ENCODE measurements around the gene LTBP4.

Gene LTBP4

DNA sequence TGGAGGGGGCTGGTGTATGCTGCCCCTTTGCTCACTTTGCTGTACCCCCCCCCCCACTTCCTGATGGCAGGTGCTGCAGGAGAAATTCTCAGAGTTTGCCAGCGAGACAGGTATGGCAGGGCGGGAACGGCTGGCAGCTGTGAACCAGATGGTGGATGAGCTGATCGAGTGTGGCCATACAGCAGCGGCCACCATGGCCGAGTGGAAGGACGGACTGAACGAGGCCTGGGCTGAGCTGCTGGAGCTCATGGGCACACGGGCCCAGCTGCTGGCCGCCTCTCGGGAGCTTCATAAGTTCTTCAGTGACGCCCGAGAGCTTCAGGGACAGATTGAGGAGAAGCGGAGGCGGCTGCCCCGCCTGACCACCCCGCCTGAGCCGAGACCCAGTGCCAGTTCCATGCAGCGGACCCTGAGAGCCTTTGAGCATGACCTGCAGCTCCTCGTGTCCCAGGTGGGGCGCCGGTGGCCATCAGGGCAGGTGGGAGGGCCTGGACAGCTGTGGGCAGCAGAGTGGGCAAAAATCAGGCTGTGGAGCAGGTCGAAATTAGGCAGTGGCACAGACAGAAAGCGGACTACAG lies 44.1 kb upstream of the LTBP4 start:
- no peak for TF ChIP-seq POLR2AphosphoS5 (IDR thresholded peaks at IDR 0.05; ENCODE audit: low read depth, low read length)
- TF ChIP-seq FOXP2 (optimal IDR thresholded peaks at IDR 0.05; ENCODE audit: borderline replicate concordance, extremely low read depth, extremely low read length, insufficient read depth): no peak
- no peak for TF ChIP-seq TAF1 (IDR thresholded peaks at IDR 0.05; ENCODE audit: borderline replicate concordance, insufficient read depth, low read length)
- TF ChIP-seq, protein P1, sequence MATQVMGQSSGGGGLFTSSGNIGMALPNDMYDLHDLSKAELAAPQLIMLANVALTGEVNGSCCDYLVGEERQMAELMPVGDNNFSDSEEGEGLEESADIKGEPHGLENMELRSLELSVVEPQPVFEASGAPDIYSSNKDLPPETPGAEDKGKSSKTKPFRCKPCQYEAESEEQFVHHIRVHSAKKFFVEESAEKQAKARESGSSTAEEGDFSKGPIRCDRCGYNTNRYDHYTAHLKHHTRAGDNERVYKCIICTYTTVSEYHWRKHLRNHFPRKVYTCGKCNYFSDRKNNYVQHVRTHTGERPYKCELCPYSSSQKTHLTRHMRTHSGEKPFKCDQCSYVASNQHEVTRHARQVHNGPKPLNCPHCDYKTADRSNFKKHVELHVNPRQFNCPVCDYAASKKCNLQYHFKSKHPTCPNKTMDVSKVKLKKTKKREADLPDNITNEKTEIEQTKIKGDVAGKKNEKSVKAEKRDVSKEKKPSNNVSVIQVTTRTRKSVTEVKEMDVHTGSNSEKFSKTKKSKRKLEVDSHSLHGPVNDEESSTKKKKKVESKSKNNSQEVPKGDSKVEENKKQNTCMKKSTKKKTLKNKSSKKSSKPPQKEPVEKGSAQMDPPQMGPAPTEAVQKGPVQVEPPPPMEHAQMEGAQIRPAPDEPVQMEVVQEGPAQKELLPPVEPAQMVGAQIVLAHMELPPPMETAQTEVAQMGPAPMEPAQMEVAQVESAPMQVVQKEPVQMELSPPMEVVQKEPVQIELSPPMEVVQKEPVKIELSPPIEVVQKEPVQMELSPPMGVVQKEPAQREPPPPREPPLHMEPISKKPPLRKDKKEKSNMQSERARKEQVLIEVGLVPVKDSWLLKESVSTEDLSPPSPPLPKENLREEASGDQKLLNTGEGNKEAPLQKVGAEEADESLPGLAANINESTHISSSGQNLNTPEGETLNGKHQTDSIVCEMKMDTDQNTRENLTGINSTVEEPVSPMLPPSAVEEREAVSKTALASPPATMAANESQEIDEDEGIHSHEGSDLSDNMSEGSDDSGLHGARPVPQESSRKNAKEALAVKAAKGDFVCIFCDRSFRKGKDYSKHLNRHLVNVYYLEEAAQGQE (IDR thresholded peaks at IDR 0.05; ENCODE audit: insufficient read depth in 1 of 2, low read depth in 2 of 2, low read length in 2 of 2): no peak

DNA sequence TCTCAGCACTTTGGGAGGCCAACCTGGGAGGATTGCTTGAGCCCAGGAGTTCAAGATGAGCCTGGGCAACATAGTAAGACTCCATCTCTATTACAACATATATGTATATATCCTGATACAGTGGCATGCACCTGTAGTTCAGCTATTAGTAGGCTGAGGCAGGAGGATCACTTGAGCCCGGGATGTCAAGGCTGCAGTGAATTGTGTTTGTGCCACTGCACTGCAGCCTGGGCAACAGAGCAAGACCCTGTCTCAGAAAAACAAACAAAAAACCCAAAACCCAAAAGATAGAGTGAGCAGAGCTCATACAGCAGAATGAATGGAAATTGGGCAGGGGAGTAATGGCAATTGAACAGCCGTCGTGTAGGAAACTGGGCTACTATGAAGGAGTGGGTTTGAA lies 41.8 kb upstream of the LTBP4 start:
- TF ChIP-seq FOXP2 (optimal IDR thresholded peaks at IDR 0.05; ENCODE audit: borderline replicate concordance, extremely low read depth, extremely low read length, insufficient read depth): no peak

DNA sequence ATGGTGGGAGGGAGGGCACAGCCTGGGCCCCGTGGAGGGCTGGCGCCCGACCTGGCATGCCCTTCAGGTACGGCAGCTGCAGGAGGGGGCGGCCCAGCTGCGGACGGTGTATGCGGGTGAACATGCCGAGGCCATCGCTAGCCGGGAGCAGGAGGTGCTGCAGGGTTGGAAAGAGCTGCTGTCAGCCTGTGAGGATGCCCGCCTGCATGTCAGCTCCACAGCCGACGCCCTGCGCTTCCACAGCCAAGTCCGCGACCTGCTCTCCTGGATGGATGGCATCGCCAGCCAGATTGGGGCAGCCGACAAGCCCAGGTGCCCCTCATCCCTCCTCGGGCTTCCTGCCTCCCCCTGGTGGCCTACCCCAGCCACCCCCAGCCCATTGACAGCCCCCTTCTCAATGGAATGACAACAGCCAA lies 41.1 kb upstream of the LTBP4 start:
- no peak for TF ChIP-seq TAF1 (IDR thresholded peaks at IDR 0.05; ENCODE audit: borderline replicate concordance, insufficient read depth, low read length)
- TF ChIP-seq FOXP2 (optimal IDR thresholded peaks at IDR 0.05; ENCODE audit: borderline replicate concordance, extremely low read depth, extremely low read length, insufficient read depth): no peak
- TF ChIP-seq, protein P1 (IDR thresholded peaks at IDR 0.05; ENCODE audit: insufficient read depth in 1 of 2, low read depth in 2 of 2, low read length in 2 of 2): no peak
- no peak for TF ChIP-seq SIN3A (IDR thresholded peaks at IDR 0.05; ENCODE audit: borderline replicate concordance, insufficient read depth, low read length)

DNA sequence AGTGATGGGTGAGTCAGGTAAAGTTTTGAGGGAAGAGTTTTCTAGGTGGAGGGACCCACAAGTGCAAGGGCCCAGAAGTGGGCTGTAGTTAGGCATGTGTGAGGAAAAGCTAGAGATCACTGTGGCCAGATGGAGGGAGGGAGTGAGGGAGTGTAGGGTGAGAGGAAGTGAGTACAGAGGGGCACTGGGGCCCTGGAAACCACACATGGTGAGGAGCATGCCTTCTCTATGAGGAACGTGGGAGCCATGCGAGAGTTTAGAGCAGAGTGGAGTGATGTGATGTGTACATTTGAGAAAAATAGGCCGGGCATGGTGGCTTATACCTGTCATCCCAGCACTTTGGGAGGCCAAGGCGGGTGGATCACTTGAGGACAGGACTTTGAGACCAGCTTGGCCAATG lies 39.2 kb upstream of the LTBP4 start:
- TF ChIP-seq FOXP2 (optimal IDR thresholded peaks at IDR 0.05; ENCODE audit: borderline replicate concordance, extremely low read depth, extremely low read length, insufficient read depth) (no peak), SIN3A (IDR thresholded peaks at IDR 0.05; ENCODE audit: borderline replicate concordance, insufficient read depth, low read length) (no peak), POLR2AphosphoS5 (IDR thresholded peaks at IDR 0.05; ENCODE audit: low read depth, low read length) (no peak), TAF1 (IDR thresholded peaks at IDR 0.05; ENCODE audit: borderline replicate concordance, insufficient read depth, low read length) (no peak)
- TF ChIP-seq, protein P1 (IDR thresholded peaks at IDR 0.05; ENCODE audit: insufficient read depth in 1 of 2, low read depth in 2 of 2, low read length in 2 of 2): no peak

DNA sequence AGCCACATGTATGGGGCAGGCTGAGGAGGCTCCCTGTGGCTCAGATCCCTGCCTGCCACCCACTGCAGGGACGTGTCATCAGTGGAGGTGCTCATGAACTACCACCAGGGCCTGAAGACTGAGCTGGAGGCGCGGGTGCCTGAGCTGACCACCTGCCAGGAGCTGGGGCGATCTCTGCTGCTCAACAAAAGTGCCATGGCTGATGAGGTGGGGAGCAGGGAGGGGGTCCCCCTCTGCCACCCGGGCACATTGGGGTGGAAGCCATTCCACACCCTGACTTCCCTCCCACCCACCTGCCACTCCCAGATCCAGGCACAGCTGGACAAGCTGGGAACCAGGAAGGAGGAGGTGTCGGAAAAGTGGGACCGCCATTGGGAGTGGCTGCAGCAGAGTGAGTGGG lies 35.8 kb upstream of the LTBP4 start:
- TF ChIP-seq TAF1 (IDR thresholded peaks at IDR 0.05; ENCODE audit: borderline replicate concordance, insufficient read depth, low read length) (no peak), SIN3A (IDR thresholded peaks at IDR 0.05; ENCODE audit: borderline replicate concordance, insufficient read depth, low read length) (no peak), FOXP2 (optimal IDR thresholded peaks at IDR 0.05; ENCODE audit: borderline replicate concordance, extremely low read depth, extremely low read length, insufficient read depth) (no peak), POLR2AphosphoS5 (IDR thresholded peaks at IDR 0.05; ENCODE audit: low read depth, low read length) (no peak)
- TF ChIP-seq, protein P1 (IDR thresholded peaks at IDR 0.05; ENCODE audit: insufficient read depth in 1 of 2, low read depth in 2 of 2, low read length in 2 of 2): no peak
